NB4 (cell line): ENCODE data around the gene P4HB.

Source experiments
- MYC ChIP-seq: IDR thresholded peaks from 2 replicates; pipeline ENCODE4 v1.6.1; 2011; ENCODE audit warnings: low read depth, low read length
- TF ChIP-seq, protein P1 (sequence below): IDR thresholded peaks from one replicate; pipeline ENCODE4 v1.5.1; 2012; ENCODE audit warnings: low read depth, low read length

DNA sequence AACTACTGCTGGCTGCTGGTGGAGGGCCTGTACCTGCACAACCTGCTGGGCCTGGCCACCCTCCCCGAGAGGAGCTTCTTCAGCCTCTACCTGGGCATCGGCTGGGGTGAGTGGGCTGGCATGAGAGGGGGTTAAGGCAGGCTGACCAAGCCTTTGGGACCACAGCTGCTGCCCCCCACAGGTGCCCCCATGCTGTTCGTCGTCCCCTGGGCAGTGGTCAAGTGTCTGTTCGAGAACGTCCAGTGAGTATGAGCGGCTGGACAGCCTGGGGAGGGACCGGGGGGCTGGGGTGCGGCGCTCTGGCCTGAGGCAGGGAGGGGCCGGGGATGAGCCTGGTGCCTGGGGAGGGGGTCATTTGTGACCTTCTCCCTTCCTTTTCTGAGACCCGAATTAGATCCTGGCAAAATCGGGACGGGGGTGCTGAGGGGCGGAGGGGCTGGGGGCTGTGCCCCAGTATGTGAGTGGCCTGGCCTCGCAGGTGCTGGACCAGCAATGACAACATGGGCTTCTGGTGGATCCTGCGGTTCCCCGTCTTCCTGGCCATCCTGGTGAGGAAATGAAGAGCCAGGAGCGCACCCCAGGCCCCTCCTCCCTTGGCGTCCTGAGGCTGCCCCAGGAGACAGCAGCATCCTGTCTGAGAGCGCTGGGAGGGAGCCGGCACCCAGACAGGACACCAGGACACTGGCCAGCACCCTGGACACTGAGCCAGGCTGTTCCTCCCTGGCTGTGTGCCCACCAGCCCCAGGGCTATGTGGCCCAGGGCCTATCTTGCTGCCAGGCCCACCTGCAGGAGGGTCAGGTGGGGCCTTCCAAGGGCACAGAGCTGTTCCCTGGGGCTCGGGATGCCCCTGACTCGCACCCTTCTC lies 48.4 kb downstream of the P4HB start:
- TF ChIP-seq, protein P1, sequence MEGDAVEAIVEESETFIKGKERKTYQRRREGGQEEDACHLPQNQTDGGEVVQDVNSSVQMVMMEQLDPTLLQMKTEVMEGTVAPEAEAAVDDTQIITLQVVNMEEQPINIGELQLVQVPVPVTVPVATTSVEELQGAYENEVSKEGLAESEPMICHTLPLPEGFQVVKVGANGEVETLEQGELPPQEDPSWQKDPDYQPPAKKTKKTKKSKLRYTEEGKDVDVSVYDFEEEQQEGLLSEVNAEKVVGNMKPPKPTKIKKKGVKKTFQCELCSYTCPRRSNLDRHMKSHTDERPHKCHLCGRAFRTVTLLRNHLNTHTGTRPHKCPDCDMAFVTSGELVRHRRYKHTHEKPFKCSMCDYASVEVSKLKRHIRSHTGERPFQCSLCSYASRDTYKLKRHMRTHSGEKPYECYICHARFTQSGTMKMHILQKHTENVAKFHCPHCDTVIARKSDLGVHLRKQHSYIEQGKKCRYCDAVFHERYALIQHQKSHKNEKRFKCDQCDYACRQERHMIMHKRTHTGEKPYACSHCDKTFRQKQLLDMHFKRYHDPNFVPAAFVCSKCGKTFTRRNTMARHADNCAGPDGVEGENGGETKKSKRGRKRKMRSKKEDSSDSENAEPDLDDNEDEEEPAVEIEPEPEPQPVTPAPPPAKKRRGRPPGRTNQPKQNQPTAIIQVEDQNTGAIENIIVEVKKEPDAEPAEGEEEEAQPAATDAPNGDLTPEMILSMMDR = no peak
- no peak for TF ChIP-seq MYC
